WI38 (cell line): ENCODE results near the gene MYO16.

Experiments used
- H3K4me3 ChIP-seq: 2 replicates; pipeline ENCODE4 v1.5.1; 2011; ENCODE audit warnings: low read depth, mild to moderate bottlenecking, control low read depth, low read length
- TF ChIP-seq, protein P1 (sequence below): IDR thresholded peaks from 2 replicates; pipeline ENCODE4 v1.5.1; 2012; ENCODE audit warnings: low read depth, mild to moderate bottlenecking, control low read depth, low read length

The MYO16 gene

DNA sequence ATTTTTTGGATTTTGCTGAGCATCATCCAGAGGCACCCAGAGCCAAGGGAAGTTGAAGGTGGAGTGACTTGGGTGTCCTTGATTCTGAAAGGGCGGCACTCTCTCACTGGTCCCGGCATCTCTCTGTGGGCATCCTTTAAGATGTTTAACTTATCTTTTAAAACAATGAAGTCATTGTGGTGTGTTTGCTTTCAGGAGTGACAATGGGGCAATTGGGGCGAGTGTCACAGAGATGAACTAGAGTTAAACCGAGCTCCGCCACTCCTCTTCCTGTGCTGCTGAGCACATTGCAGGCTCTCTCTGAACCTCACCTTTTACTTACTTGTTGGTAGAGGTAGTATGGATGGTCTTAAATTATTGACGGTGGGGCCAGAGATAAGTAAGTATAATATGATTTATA is 295.7 kb downstream of the MYO16 start:
- H3K4me3 ChIP-seq, result no peak overlapping the region
- TF ChIP-seq, protein P1, sequence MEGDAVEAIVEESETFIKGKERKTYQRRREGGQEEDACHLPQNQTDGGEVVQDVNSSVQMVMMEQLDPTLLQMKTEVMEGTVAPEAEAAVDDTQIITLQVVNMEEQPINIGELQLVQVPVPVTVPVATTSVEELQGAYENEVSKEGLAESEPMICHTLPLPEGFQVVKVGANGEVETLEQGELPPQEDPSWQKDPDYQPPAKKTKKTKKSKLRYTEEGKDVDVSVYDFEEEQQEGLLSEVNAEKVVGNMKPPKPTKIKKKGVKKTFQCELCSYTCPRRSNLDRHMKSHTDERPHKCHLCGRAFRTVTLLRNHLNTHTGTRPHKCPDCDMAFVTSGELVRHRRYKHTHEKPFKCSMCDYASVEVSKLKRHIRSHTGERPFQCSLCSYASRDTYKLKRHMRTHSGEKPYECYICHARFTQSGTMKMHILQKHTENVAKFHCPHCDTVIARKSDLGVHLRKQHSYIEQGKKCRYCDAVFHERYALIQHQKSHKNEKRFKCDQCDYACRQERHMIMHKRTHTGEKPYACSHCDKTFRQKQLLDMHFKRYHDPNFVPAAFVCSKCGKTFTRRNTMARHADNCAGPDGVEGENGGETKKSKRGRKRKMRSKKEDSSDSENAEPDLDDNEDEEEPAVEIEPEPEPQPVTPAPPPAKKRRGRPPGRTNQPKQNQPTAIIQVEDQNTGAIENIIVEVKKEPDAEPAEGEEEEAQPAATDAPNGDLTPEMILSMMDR, result no peak

DNA sequence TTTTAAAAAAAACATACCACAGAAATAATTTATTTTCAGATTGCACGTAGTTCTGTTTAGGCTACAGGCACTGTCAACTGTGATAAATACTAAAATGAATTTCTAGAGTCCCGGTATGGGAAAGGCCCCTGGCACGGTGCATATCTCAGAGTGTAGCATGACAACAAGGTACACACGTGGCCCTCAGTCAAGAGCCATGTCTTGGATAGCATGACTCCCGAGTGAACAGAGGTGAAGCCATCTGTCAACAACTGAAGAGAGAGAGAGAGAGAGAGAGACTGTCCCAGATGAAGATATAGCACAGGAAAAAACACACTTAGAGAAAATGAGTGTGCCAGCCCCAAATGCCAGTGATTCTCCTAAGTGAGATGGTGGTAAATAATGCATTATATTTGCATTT is 297.5 kb downstream of the MYO16 start:
- no peak overlapping the region for H3K4me3 ChIP-seq
- TF ChIP-seq, protein P1, result no peak

DNA sequence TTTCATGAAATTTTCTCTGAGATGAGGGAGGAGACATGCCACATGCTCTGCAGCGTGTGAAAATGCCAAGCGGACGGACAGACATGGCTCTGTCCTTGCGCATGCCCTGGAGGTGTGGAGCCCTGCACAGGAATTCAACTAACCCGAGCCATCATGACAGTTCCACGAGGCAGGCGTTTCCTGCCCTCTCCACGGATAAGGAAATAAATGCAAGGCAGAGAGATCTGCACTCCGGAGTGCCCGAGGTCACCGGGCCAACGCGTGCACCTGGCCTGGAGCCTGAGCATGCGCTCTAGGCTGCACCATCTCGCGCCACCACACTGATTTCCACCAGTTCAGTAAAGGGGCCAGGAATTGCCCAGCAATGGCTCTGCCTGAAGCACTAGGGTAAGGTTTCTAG is 298.2 kb downstream of the MYO16 start:
- TF ChIP-seq, protein P1, result no peak
- no peak overlapping the region for H3K4me3 ChIP-seq

DNA sequence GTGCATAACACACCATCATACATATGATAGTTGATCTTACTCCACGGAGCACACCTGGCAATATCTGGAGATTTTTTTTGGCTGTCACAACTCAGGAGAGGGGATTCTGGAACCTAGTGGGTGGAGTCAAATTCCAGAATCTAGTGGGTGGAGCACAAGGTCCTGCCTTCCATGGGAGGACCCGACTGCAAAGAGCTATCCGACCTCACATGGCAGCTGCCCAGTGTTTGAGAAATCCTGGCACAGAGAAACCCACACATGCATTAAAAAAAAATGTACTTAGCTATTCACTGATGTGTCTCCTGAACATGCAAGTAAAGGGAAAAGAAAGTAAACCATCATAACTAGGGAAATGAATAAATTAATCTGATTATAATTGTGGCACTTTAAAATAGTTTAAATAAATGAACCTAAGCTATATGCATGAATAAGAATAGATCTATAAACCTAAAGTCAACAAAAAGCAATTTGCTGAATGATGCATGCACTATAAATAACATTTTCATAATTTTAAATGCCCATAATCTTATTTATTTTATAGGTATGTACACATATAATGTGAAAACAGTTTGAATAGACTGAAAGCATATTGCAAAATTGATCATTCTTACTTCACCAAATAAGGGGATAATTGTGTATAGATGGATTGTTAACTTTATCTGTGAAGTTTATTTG is 300.3 kb downstream of the MYO16 start:
- no peak overlapping the region for H3K4me3 ChIP-seq

DNA sequence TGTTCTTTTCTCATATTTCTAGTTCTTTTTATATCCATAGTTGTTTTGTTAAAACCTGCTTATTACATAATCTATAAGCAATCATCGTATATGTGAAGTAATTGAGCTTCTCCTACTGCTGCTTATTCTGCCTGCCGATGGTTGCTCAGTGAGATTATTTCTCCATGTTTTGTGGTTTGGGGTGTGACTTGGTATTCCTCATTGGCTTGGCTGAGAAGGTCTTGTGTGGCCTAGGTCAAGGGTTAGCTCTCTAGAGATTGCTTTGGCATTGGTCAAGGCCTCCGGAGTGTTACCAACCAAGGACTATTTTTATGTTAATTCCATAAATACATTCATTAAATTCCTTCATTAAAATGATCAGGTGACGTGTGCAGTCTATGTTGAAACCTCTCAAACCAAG is 302.8 kb downstream of the MYO16 start:
- no peak overlapping the region for H3K4me3 ChIP-seq
- TF ChIP-seq, protein P1, result no peak

More for the DNA sequence above, 300.3 kb downstream of the MYO16 start:
- TF ChIP-seq, protein P1, result no peak

DNA sequence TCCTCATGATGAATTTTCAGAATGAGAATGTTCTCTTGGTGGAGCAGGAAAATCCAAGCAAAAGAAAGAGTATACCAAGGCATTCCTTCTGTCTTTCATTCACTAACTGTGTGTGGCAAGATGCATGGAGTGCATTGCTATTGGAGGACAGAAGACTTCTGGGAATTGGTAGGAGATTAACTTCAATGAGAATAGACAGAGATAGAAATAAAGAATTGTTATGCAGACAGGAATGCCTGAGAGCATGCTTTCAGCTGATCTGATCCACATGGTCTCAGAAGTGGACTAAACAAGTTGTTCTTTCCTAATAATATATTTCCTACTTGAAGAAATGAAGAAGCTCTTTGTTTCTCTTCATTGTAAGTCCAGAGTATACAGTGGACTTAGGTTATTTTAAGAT is 303.6 kb downstream of the MYO16 start:
- no peak overlapping the region for H3K4me3 ChIP-seq
- TF ChIP-seq, protein P1, result no peak

DNA sequence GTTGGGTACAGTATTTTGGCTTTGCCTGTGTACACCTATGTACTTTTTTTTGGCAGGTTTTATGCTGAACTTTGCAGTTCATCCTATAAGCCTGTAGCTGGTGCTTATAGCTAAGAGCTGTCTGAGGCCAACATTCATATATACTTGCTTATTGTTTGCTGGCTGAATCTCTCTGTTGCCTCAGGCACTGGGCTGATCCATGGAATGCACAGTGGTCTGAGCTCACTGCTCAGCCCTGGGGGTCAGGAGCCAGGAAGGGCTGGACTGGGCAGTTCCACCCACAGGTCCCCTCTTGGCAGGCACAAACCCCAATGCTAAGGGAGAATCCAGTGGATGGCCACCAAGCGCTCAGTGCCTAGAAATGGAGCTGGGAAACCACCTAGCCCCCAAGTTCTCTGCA is 308.7 kb downstream of the MYO16 start:
- TF ChIP-seq, protein P1, result no peak
- no peak overlapping the region for H3K4me3 ChIP-seq
